Endothelial cell of umbilical vein (primary cell): ENCODE data around the gene ULK2.

Experiments used
- CTCF ChIP-seq, 2 donors: IDR thresholded peaks; 1 replicate in 1 of 2; 2 replicates in 1 of 2; pipeline ENCODE4 v1.5.1; 2011; ENCODE audit warnings: low read length in 2 of 2, mild to moderate bottlenecking in 2 of 2, moderate library complexity in 2 of 2, control low read depth in 1 of 2, inconsistent platforms in 1 of 2, low read depth in 1 of 2; ENCODE audit not compliant: insufficient read depth in 1 of 2; ENCODE audit errors: extremely low read depth in 1 of 2
- MAX ChIP-seq: IDR thresholded peaks from 2 replicates; pipeline ENCODE4 v1.6.1; 2011; ENCODE audit not compliant: insufficient read depth, insufficient read length
- POLR2A ChIP-seq: IDR thresholded peaks from 2 replicates; pipeline ENCODE4 v1.6.1; 2012; ENCODE audit warnings: low read depth, mild to moderate bottlenecking, control low read depth, low read length
- POLR2AphosphoS5 ChIP-seq: IDR thresholded peaks from 2 replicates; pipeline ENCODE4 v1.6.1; 2012; ENCODE audit warnings: low read depth, mild to moderate bottlenecking, control low read depth, low read length, moderate library complexity; ENCODE audit not compliant: insufficient read depth

GRCh38 chr17:19886116-19886515, 18.4 kb upstream of the ULK2 start:
- TF ChIP-seq CTCF (IDR thresholded peaks at IDR 0.05; ENCODE audit: extremely low read depth in 1 of 2, insufficient read depth in 1 of 2, low read depth in 1 of 2, low read length in 2 of 2) = no peak
- no peak for TF ChIP-seq POLR2AphosphoS5
- TF ChIP-seq MAX = no peak
- no peak for TF ChIP-seq POLR2A
